Progenitor cell of endocrine pancreas (in vitro differentiated cells): ENCODE data around the gene NR5A1. TPM values are rescaled to one million over a fixed set of nuclear protein-coding genes. Genes with fewer than 3 reads are reported as not detected.
A peak's percentile ranks its signal among the peaks of the same experiment; 100 is the strongest.

Experiments
- DNase-seq: peaks from one replicate; pipeline ENCODE4 v3.0.0; 2021; ENCODE audit warnings: low spot score; ENCODE audit not compliant: unreplicated experiment
- H3K27ac Mint-ChIP-seq: 2 replicates; pipeline ENCODE4 v1.8.0; 2021; ENCODE audit warnings: mild to moderate bottlenecking, moderate library complexity, mixed read lengths
- H3K27me3 Mint-ChIP-seq: 2 replicates; pipeline ENCODE4 v1.8.0; 2021; ENCODE audit warnings: mixed read lengths
- H3K36me3 Mint-ChIP-seq: 2 replicates; pipeline ENCODE4 v1.8.0; 2022; ENCODE audit warnings: mixed read lengths; ENCODE audit not compliant: insufficient read depth
- H3K4me1 Mint-ChIP-seq: 2 replicates; pipeline ENCODE4 v1.8.0; 2021; ENCODE audit warnings: low read depth, mixed read lengths
- H3K4me3 Mint-ChIP-seq: 2 replicates; pipeline ENCODE4 v1.8.0; 2021; ENCODE audit warnings: low read depth, mild to moderate bottlenecking, moderate library complexity, mixed read lengths
- H3K9me3 Mint-ChIP-seq: 2 replicates; pipeline ENCODE4 v1.8.0; 2021; ENCODE audit warnings: low read depth, mixed read lengths
- total RNA-seq: library from RNA; stranded (reverse); gene quantifications from 2 replicates; pipeline ENCODE4 v1.2.1, GENCODE V29; 2021
- TF ChIP-seq, protein P1 (sequence below): fragments of 200-600 bp; sonication (generic); IDR thresholded peaks from one replicate; pipeline ENCODE4 v1.5.0; 2021; ENCODE audit warnings: antibody characterized with exemption, mild to moderate bottlenecking; ENCODE audit not compliant: unreplicated experiment

The NR5A1 gene
- total RNA-seq, 1 donor from 2014 or later: 0.36 TPM

DNA sequence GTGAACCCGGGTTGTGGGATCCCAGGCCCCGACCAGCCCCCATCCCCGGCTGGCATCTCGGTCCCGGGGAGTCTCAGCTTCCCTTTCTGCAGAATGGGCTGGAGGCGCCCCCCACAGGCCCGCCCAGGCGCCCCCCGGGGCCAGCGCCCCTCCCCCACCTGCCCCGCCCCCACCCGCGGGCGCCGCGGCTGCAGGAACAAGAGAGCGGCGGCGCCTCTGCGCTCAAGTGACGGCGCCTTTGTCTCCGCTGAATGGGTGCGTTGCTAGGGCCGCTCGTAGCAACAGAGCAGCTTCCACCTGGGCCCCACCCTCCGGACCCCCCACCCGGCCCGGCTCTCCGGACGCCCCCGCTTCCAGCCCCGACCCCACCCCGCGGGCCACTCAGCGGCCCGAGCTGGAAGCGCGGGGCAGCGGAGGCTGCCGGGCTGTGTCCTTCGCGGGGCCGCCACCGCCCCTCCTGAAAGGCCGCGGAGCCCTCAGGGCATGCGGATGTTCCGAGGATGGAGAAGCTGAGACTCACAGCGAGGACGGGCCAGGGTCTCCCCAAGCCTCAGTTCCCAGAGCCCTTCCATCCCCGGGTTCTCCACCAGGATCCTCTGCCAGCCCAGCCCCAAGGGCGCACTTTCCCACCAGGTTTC is 29.4 kb downstream of the NR5A1 start:
- DNase-seq: no peak
- peaks cover 30% of the 10 kb centered on the region for H3K27me3 Mint-ChIP-seq
- H3K4me1 Mint-ChIP-seq: peaks cover 1% of the 10 kb centered on the region

DNA sequence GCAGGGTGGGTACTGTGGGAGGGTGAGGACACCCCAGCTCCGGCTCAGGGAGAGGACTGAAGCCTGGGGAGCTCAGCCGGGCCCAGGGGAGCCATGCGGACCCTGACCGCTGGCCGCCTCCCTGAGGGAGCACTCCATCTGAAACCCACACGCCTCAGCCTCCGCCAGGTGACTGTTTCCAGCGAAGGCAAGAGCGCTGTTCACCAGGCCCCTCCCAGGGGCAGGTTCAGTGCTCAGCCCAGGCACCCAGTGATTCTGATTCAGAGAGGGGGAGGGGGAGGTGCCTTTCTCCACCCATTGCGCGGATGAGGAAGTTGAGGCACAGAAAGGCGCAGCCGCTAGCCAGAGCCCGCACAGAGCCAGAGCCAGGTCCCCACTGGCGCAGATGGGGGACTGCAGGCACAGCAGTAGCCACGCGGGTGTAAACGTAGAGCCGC is 30.0 kb downstream of the NR5A1 start:
- peaks cover 1% of the 10 kb centered on the region for H3K4me1 Mint-ChIP-seq
- TF ChIP-seq, protein P1, sequence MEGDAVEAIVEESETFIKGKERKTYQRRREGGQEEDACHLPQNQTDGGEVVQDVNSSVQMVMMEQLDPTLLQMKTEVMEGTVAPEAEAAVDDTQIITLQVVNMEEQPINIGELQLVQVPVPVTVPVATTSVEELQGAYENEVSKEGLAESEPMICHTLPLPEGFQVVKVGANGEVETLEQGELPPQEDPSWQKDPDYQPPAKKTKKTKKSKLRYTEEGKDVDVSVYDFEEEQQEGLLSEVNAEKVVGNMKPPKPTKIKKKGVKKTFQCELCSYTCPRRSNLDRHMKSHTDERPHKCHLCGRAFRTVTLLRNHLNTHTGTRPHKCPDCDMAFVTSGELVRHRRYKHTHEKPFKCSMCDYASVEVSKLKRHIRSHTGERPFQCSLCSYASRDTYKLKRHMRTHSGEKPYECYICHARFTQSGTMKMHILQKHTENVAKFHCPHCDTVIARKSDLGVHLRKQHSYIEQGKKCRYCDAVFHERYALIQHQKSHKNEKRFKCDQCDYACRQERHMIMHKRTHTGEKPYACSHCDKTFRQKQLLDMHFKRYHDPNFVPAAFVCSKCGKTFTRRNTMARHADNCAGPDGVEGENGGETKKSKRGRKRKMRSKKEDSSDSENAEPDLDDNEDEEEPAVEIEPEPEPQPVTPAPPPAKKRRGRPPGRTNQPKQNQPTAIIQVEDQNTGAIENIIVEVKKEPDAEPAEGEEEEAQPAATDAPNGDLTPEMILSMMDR: no peak
- H3K4me3 Mint-ChIP-seq: peak overlapping the region; percentile 40
- H3K9me3 Mint-ChIP-seq: no peaks in the 10 kb centered on the region
- no peaks in the 10 kb centered on the region for H3K36me3 Mint-ChIP-seq
- no peak for DNase-seq
- H3K27me3 Mint-ChIP-seq: peaks cover 30% of the 10 kb centered on the region
- H3K27ac Mint-ChIP-seq: no peak overlapping the region

More for the DNA sequence above, 29.4 kb downstream of the NR5A1 start:
- TF ChIP-seq, protein P1: no peak
- Mint-ChIP-seq H3K9me3 (no peaks in the 10 kb centered on the region), H3K36me3 (no peaks in the 10 kb centered on the region), H3K4me3 (peak overlapping the region; percentile 12), H3K27ac (no peak overlapping the region)

DNA sequence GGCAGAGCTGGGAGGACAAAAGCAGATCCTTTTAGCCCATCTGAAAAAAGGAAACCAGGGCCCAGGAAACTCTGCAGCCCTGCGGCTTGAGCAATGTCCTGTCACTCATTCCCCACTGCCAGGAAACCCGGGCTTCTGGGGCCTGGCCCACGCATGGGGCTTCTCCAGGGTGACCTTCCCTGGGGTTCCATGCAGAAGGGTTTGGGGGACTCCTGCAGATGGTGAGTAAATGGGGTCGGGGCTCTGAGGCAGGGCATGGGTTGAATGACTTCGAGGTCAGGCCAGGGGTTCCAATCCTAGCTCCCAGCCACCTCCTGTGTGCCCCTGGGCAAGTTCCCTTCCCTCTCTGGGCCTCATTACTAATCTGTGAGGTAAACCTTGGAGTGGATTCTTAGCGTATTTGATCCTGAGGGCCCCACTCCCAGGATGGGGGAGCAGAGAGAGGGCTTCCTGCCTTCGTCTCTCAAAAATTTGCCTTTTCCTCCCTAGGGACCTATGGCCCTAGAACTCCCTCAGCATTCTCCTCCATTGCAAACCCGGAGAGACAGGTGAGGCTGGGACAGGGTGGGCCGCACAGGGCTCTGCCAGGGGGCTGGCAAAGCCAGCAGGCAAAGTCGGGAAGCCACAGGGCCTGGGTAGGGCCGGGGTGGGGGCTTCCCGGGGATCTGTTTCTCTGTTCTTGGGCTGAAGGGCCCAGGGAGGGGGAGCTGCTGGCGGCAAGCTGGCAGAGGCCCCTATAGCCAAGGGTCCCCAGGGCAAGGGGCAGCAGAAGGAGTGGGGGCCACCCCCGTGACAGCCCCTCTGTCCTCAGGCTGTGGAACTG is 31.1 kb downstream of the NR5A1 start:
- Mint-ChIP-seq H3K4me1 (peaks cover 1% of the 10 kb centered on the region), H3K27ac (no peak overlapping the region), H3K27me3 (peaks cover 29% of the 10 kb centered on the region), H3K36me3 (no peaks in the 10 kb centered on the region), H3K9me3 (no peaks in the 10 kb centered on the region), H3K4me3 (no peak overlapping the region)
- TF ChIP-seq, protein P1: no peak
- DNase-seq: no peak

DNA sequence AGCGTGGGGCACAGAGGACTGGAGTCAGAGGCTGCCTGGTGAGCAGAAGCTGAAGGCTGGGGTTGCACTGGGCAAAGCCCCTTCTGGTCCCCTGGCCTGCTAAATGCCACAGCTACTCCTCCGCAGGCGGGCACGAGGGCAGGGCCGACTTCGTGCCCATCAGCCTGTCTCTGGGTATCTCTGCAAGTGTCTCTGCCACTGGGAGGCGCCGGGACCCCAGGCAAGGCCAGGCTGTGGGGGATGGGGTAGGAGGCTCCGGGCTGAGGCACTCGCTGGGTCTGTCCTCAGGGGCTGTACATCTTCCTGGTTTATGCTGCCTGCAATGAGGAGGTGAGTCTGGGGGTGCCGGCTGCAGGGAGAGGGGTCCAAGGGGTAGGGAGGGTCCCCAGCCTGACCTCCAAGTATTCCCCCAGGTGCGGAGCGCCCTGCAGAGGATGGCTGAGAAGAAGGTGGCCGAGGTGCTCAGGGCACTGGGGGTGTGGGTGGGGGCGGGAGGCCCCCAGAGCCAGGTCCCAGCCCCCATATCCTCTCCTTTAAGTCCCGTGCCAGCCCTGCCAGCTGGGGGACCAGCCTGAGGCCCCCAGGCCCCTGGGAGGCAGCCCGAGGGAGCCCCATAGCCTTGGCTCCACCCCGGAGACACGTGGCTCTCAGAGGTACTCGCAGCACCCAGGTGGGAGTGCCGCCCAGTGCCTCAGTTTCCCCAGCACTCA is 31.9 kb downstream of the NR5A1 start:
- Mint-ChIP-seq H3K4me3 (no peak overlapping the region), H3K36me3 (no peaks in the 10 kb centered on the region), H3K27me3 (peaks cover 26% of the 10 kb centered on the region), H3K27ac (no peak overlapping the region), H3K4me1 (peaks cover 1% of the 10 kb centered on the region), H3K9me3 (no peaks in the 10 kb centered on the region)
- TF ChIP-seq, protein P1: no peak
- DNase-seq: no peak

DNA sequence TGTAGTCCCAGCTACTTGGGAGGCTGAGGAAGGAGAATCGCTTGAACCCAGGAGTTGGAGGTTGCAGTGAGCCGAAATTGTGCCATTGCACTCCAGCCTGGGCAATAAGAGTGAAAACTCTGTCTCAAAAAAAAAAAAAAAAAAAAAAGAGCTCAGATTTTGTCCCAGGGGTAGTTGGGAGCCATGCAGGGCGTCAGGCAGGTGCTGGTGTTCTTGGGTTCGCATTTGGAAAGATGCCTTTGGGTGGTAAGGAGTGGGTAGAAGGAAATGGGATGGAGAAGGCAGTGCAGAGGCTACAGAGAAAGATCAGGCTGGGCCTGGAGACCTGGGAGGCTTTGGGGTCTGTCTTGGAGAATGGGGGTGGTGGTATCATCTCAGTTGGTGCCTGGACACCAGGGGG is 33.0 kb downstream of the NR5A1 start:
- no peak for DNase-seq
- no peaks in the 10 kb centered on the region for H3K36me3 Mint-ChIP-seq
- peaks cover 19% of the 10 kb centered on the region for H3K27me3 Mint-ChIP-seq

More for the DNA sequence above, 33.0 kb downstream of the NR5A1 start:
- Mint-ChIP-seq H3K27ac (no peak overlapping the region), H3K9me3 (no peaks in the 10 kb centered on the region), H3K4me1 (peaks cover 1% of the 10 kb centered on the region), H3K4me3 (no peak overlapping the region)
- TF ChIP-seq, protein P1: no peak
